Measurements from ENCODE around the gene ZNF263.

The ZNF263 gene

DNA sequence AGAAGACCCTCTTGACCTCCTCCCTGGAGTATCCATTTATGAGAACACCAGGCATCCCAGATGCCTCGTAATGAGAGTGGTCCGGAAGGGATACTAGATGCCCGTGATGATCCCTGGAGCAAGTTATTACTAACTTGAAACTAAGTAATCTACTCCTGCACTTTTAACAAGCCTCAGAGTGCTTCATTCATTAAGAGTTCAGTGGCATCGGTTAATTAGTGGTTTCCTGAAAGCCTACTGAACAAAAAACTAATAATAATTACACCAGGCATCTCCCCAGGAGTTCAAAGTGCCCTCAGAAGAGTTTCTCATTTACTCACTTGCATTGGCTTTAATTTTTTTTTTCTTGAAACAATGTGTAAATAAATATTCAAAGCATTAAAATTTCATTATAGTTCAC, 44.2 kb downstream of the ZNF263 start:
- DNase-seq (ENCODE audit: low read depth in 2 of 2) = no peak

DNA sequence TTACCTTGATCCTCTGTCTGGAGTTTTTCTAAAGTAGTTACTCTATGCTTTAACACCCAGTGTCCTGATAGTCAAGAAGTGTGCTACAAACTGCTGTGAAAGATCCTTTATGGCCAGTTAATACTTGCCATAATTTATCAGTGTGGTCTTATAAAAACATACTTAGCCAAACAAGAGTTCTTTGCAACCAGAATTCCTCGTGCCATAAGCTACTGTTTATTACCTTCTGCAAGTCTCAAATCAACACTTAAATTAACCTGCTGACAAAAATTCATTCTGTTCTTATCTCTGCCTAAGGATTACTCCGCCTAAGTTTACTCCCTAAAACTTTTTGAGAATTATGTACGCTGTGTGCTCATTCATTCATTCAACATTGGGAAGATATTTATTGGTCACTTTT, 44.8 kb downstream of the ZNF263 start:
- no peak for DNase-seq (ENCODE audit: low read depth in 2 of 2)

DNA sequence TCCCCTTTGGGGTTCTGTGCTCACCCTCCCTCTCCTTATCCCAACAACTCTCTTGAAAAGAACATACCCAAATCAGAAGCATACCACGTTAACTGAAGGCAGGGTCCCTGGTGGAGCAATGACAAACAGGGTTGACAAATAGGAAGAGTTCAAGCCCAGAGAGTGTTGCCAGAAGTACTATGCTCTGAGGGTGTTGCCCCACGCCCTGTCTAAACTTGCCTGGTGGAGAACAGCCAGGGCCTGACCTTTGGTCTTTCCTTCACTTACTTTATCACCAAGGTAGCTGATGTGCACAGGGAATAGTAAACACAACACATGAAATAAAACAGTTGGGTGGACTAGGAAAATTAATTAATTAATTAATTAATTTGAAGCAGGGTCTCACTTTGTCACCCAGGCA, 45.4 kb downstream of the ZNF263 start:
- no peak for DNase-seq (ENCODE audit: low read depth in 2 of 2)

All from stimulated activated CD8-positive, alpha-beta memory T cell treated with anti-CD3 and anti-CD28 coated beads, Interleukin-2, amount 100 ng/mL, for 1 hour (primary cell).